Cardiac muscle cell (in vitro differentiated cells and primary cell): ENCODE results near the gene RBMY1E. TPM values are rescaled to one million over a fixed set of nuclear protein-coding genes. Genes with fewer than 3 reads are reported as not detected.
"Not testable (repeated sequence)": the region's sequence is repeated elsewhere in the genome, so short reads cannot be mapped to it uniquely, and the experiment has no call there.

Source experiments
- DNase-seq, 2 donors: peaks; one replicate each; pipeline versions ENCODE4 v3.0.0 to v3.0.0-alpha.2; 2010 to 2017; ENCODE audit warnings: low read depth in 1 of 2, low spot score in 1 of 2
- H3K27ac ChIP-seq: fragments of 200-600 bp; sonication (generic); 2 replicates; pipeline ENCODE4 v1.5.1; 2016
- H3K27me3 ChIP-seq: fragments of 200-600 bp; sonication (generic); 2 replicates; pipeline ENCODE4 v1.6.0; 2016; ENCODE audit warnings: control low read depth
- H3K36me3 ChIP-seq: fragments of 200-600 bp; sonication (generic); 2 replicates; pipeline ENCODE4 v1.5.1; 2016; ENCODE audit warnings: control low read depth
- H3K4me1 ChIP-seq: fragments of 200-600 bp; sonication (generic); 2 replicates; pipeline ENCODE4 v1.8.1; 2017; ENCODE audit warnings: low read depth, mild to moderate bottlenecking, mixed run types
- H3K4me3 ChIP-seq: fragments of 200-600 bp; sonication (generic); 2 replicates; pipeline ENCODE4 v1.5.1; 2016; ENCODE audit warnings: mild to moderate bottlenecking
- H3K9me3 ChIP-seq: fragments of 200-600 bp; sonication (generic); 2 replicates; pipeline ENCODE4 v1.5.1; 2017; ENCODE audit warnings: low read depth, mild to moderate bottlenecking, control low read depth
- polyA plus RNA-seq: library from polyadenylated mRNA; unstranded; fragments of >200 nt; fragmentation: Nextera tagmentation; extraction: Ambion mirVana; gene quantifications from 2 replicates; pipeline ENCODE4 v1.2.1, GENCODE V29; 2016
- total RNA-seq: library from RNA; depleted of rRNA; stranded (reverse); fragments of >200 nt; gene quantifications from 2 replicates; pipeline ENCODE4 v1.2.3, GENCODE V29; 2016

RBMY1E gene
- total RNA-seq (not detected in 2 replicates), polyA plus RNA-seq (not detected in 2 replicates)

GRCh38 chrY:21917932-21918331 lies at the start of gene RBMY1E:
RBMY1E (minus strand) TSS chrY:21918032; CDS start chrY:21916054, 1,978 bp downstream.
- H3K27ac ChIP-seq, H3K4me3 ChIP-seq, H3K36me3 ChIP-seq, DNase-seq, H3K27me3 ChIP-seq, H3K9me3 ChIP-seq, H3K4me1 ChIP-seq: not testable (repeated sequence)

GRCh38 chrY:21894426-21894825 lies 23.4 kb downstream of the RBMY1E start, which contains the start of gene RBMY1D:
RBMY1D (minus strand) TSS chrY:21894526; CDS start chrY:21892513, 2,013 bp downstream.
- H3K27me3 ChIP-seq, H3K4me1 ChIP-seq, H3K27ac ChIP-seq, DNase-seq, H3K36me3 ChIP-seq, H3K4me3 ChIP-seq, H3K9me3 ChIP-seq: not testable (repeated sequence)

- not testable (repeated sequence) for H3K27ac ChIP-seq, H3K4me3 ChIP-seq, DNase-seq, H3K9me3 ChIP-seq, H3K36me3 ChIP-seq, H3K4me1 ChIP-seq, H3K27me3 ChIP-seq
These were observed 48.3 kb downstream of the RBMY1E start for GRCh38 chrY:21869407-21870076.

Other genes starting within 250 kb of the RBMY1E start
- not detected in 2 replicates for gene RBMY1D, start 23.5 kb downstream of the RBMY1E start, total RNA-seq
- gene RBMY1D, start 23.5 kb downstream of the RBMY1E start, polyA plus RNA-seq: not detected in 2 replicates